Measurements from ENCODE around the gene EPS8L3. TPM values are rescaled to one million over a fixed set of nuclear protein-coding genes. Genes with fewer than 3 reads are reported as not detected.

EPS8L3 gene, protein sequence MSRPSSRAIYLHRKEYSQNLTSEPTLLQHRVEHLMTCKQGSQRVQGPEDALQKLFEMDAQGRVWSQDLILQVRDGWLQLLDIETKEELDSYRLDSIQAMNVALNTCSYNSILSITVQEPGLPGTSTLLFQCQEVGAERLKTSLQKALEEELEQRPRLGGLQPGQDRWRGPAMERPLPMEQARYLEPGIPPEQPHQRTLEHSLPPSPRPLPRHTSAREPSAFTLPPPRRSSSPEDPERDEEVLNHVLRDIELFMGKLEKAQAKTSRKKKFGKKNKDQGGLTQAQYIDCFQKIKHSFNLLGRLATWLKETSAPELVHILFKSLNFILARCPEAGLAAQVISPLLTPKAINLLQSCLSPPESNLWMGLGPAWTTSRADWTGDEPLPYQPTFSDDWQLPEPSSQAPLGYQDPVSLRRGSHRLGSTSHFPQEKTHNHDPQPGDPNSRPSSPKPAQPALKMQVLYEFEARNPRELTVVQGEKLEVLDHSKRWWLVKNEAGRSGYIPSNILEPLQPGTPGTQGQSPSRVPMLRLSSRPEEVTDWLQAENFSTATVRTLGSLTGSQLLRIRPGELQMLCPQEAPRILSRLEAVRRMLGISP
- not detected in 2 replicates for total RNA-seq (2014; rRNA removed; shearing (Covaris generic))

DNA sequence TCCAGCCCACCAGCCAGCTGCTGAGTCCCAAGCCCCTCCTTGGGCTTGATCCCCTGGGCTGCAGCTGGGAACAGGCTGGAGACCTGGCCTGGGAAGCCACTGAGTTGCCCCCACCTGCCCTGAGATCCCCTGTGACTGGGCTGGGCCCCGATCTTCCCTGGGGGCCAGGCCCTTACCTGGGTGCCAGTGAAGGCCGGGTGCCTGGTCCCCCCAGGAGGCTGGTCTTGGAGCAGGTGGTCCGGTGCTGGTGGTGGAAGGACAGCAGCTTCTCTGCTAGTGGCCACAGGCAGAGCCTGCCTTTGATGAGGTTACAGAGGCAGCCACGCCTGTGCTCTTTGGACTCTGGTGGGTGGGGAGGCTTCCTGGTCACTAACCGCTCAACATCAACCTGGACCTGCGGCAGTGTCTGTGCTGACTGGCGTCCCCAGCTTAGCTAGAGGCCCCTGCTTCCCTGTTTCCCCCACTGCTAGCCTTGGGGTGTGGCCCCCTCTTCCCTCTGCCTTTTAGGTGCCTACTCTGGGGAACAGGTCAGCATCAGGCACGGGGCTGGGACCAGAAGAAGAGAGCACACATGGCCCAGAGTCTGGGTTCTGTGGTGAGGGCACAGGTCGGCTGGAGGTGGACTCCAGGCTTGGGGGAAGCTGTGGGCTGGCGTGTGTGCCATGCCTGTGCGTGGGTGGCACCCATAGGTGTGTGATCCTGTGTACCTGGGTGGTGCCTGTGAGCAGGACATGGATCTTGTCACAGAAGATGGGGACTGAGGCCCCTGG lies at the start of gene EPS8L3:
Gene EPS8L3 (minus strand): TSS at position 278 of the 770 bp plus-strand sequence. CDS start 2,174 bp downstream, outside the sequence.

DNA sequence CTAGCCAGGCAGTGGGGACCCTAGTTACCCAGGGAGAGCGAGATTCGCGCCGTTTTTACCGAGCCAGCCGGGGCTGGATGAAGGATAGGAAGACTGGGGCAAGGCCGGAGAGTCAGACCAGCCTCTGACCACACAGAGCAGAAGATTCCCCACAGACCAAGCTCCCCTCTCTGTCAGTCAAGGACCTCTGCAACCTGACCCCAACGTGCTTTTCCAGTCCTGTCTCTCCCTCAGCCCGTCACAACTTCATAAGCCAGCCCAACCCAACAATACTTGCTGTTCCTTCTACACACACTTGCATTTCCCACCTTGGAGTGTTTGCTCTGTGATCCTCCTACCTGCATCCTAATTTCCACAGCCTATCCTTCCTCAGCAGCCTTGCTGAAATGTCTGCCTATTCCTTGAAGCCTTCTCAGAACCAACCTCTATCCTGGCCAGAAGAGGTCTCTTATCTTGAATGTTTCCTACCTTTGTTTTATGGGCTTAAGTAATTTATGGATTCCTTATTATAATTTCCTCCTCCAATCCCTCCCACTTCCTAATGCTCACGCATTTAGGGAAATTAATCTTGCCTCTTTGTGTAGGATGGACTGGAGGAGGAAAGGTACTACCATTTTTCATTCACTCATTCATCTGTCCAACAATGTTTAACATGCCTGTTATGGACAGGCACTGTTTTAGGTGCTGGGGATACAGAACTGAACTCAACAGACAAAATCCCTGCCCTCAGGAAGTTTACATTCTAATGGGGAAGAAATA lies 22.9 kb downstream of the EPS8L3 start, which contains the start of gene GSTM3:
Gene GSTM3 (minus strand): TSS at position 424 of the 759 bp plus-strand sequence. CDS start 751 bp downstream, outside the sequence.

DNA sequence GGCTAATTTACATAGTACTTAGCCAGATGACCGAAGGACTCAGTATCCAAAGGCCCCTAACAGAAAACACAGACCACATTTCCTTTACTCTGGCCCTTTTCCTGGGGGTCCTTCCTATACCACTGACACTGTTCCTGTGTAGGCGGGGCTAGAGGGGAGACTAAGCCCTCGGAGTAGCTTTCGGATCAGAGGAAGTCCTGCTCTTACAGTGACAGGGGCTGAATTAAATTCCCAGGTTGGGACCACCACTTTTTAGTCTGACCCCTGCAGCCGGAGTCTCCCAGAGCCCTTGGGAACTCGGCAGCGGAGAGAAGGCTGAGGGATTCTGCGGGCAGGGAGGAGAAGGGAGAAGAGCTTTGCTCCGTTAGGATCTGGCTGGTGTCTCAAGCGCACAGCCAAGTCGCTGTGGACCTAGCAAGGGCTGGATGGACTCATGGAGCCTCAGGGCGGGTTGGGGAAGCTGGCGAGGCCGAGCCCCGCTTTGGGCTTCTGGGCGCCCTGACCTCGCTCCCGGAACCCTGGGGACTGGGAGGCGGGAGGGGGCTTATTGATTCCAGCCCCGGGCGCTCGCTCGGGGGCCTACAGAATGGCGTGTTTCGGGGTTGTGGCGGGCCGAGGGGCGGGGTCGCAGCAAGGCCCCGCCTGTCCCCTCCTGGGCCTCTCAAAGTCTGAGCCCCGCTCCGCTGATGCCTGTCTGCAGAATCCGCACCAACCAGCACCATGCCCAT lies 52.0 kb downstream of the EPS8L3 start, which contains the start of gene GSTM5:
Gene GSTM5 (plus strand): TSS at position 659 of the 728 bp plus-strand sequence. CDS start 62 bp downstream, at position 721.

Other genes starting within 250 kb of the EPS8L3 start
- gene GPR61, start 224.1 kb downstream of the EPS8L3 start, total RNA-seq (2014; rRNA removed; shearing (Covaris generic)): not detected in 2 replicates
- gene GNAI3, start 215.3 kb downstream of the EPS8L3 start, total RNA-seq (2014; rRNA removed; shearing (Covaris generic)): 6.8 and 7.1 TPM in 2 replicates
- 0.34 TPM in 1 of 2 replicates, not detected in the other for gene GNAT2, start 144.3 kb downstream of the EPS8L3 start, total RNA-seq (2014; rRNA removed; shearing (Covaris generic))
- gene AMPD2, start 144.1 kb downstream of the EPS8L3 start, total RNA-seq (2014; rRNA removed; shearing (Covaris generic)): 107 and 128 TPM in 2 replicates
- 14.6 and 20.6 TPM in 2 replicates for gene GSTM4, start 107.8 kb downstream of the EPS8L3 start, total RNA-seq (2014; rRNA removed; shearing (Covaris generic))
- 2.9 and 5.3 TPM in 2 replicates for gene GSTM2, start 95.9 kb downstream of the EPS8L3 start, total RNA-seq (2014; rRNA removed; shearing (Covaris generic))
- gene GSTM1, start 76.1 kb downstream of the EPS8L3 start, total RNA-seq (2014; rRNA removed; shearing (Covaris generic)): 10.0 and 19.7 TPM in 2 replicates
- gene GSTM5, start 51.7 kb downstream of the EPS8L3 start, total RNA-seq (2014; rRNA removed; shearing (Covaris generic)): not detected in 2 replicates
- gene GSTM3, start 22.9 kb downstream of the EPS8L3 start, total RNA-seq (2014; rRNA removed; shearing (Covaris generic)): 20.8 and 31.4 TPM in 2 replicates
- 6.9 and 8.3 TPM in 2 replicates for gene CSF1, start 146.9 kb upstream of the EPS8L3 start, total RNA-seq (2014; rRNA removed; shearing (Covaris generic))
- gene AHCYL1, start 220.8 kb upstream of the EPS8L3 start, total RNA-seq (2014; rRNA removed; shearing (Covaris generic)): 43.0 and 45.4 TPM in 2 replicates